Measurements from ENCODE around the gene TUG1. TPM values are rescaled to one million over a fixed set of nuclear protein-coding genes. Genes with fewer than 3 reads are reported as not detected.
A peak's percentile ranks its signal among the peaks of the same experiment; 100 is the strongest.

The TUG1 gene
- total RNA-seq, 2 donors from 2014 or later, result 52.1 to 71.1 TPM

- ATAC-seq (peak; percentile 61 to 73), DNase-seq (ENCODE audit: low spot score) (no peak)
- peak within 1 kb of the TSS; percentile 89 to 91 for H3K27ac Mint-ChIP-seq
- peaks cover 33% of the 10 kb centered on the region for H3K36me3 Mint-ChIP-seq
- H3K4me3 Mint-ChIP-seq, result peak within 1 kb of the TSS; percentile 96
- H3K9me3 Mint-ChIP-seq, result peaks cover 5% of the 10 kb centered on the region
- H3K27me3 Mint-ChIP-seq, result no peaks in the 10 kb centered on the region
- H3K4me1 Mint-ChIP-seq (ENCODE audit: low read depth in 2 of 2), result peaks cover 31 to 35% of the 10 kb centered on the region in 2 donors
Observed at GRCh38 chr22:30968015-30968923, 796 bp upstream of the TUG1 start, which contains the start of gene MORC2. MORC2 (minus strand) TSS chr22:30968774; CDS start chr22:30967889, 885 bp downstream.

- ATAC-seq (peak; percentile 48 to 50), DNase-seq (ENCODE audit: low spot score) (peak; percentile 66)
- Mint-ChIP-seq H3K36me3 (peaks cover 46% of the 10 kb centered on the region), H3K9me3 (peaks cover 5% of the 10 kb centered on the region), H3K27me3 (no peaks in the 10 kb centered on the region), H3K4me3 (peak overlapping the region; percentile 96), H3K4me1 (ENCODE audit: low read depth in 2 of 2) (peaks cover 34 to 35% of the 10 kb centered on the region in 2 donors), H3K27ac (peak overlapping the region; percentile 89 to 91)
Observed at GRCh38 chr22:30969532-30970355, 679 bp downstream of the TUG1 start.

- Mint-ChIP-seq H3K9me3 (peaks cover 7% of the 10 kb centered on the region), H3K4me3 (peak overlapping the region; percentile 96), H3K27ac (peak overlapping the region; percentile 89 to 91), H3K4me1 (ENCODE audit: low read depth in 2 of 2) (peaks cover 29 to 34% of the 10 kb centered on the region in 2 donors), H3K27me3 (no peaks in the 10 kb centered on the region), H3K36me3 (peaks cover 52% of the 10 kb centered on the region)
- ATAC-seq (no peak), DNase-seq (ENCODE audit: low spot score) (no peak)
Observed at GRCh38 chr22:30970356-30970746, 1.3 kb downstream of the TUG1 start.

GRCh38 chr22:30978304-30978962 is 9.4 kb downstream of the TUG1 start:
- peaks cover 29% of the 10 kb centered on the region for H3K9me3 Mint-ChIP-seq
- peaks cover 12 to 15% of the 10 kb centered on the region in 2 donors for H3K4me1 Mint-ChIP-seq (ENCODE audit: low read depth in 2 of 2)
- no peak overlapping the region for H3K27ac Mint-ChIP-seq
- ATAC-seq, result peak in 1 of 2 donors; percentile 41
- no peaks in the 10 kb centered on the region for H3K27me3 Mint-ChIP-seq
- no peak for DNase-seq (ENCODE audit: low spot score)
- peaks cover 61% of the 10 kb centered on the region for H3K36me3 Mint-ChIP-seq
- peak overlapping the region; percentile 11 for H3K4me3 Mint-ChIP-seq

GRCh38 chr22:30979932-30980331 is 10.9 kb downstream of the TUG1 start:
- Mint-ChIP-seq H3K4me3 (no peak overlapping the region), H3K4me1 (ENCODE audit: low read depth in 2 of 2) (peaks cover 10 to 15% of the 10 kb centered on the region in 2 donors), H3K36me3 (peaks cover 58% of the 10 kb centered on the region), H3K27ac (no peak overlapping the region), H3K27me3 (no peaks in the 10 kb centered on the region), H3K9me3 (peaks cover 36% of the 10 kb centered on the region)
- ATAC-seq, result no peak
- DNase-seq (ENCODE audit: low spot score), result no peak

GRCh38 chr22:30982512-30982911 is 13.4 kb downstream of the TUG1 start:
- Mint-ChIP-seq H3K27me3 (no peaks in the 10 kb centered on the region), H3K36me3 (peaks cover 32% of the 10 kb centered on the region), H3K9me3 (peaks cover 29% of the 10 kb centered on the region), H3K27ac (no peak overlapping the region), H3K4me3 (no peak overlapping the region), H3K4me1 (ENCODE audit: low read depth in 2 of 2) (peaks cover 6 to 15% of the 10 kb centered on the region in 2 donors)
- ATAC-seq (no peak), DNase-seq (ENCODE audit: low spot score) (no peak)

GRCh38 chr22:30984317-30984716 is 15.3 kb downstream of the TUG1 start:
- ATAC-seq (no peak), DNase-seq (ENCODE audit: low spot score) (no peak)
- Mint-ChIP-seq H3K36me3 (peaks cover 19% of the 10 kb centered on the region), H3K9me3 (peaks cover 20% of the 10 kb centered on the region), H3K4me3 (no peak overlapping the region), H3K4me1 (ENCODE audit: low read depth in 2 of 2) (peaks cover 0 to 5% of the 10 kb centered on the region in 2 donors), H3K27ac (no peak overlapping the region), H3K27me3 (no peaks in the 10 kb centered on the region)

GRCh38 chr22:30985561-30986208 is 16.6 kb downstream of the TUG1 start:
- no peak overlapping the region for H3K27ac Mint-ChIP-seq
- no peak overlapping the region for H3K4me3 Mint-ChIP-seq
- H3K27me3 Mint-ChIP-seq, result no peaks in the 10 kb centered on the region
- ATAC-seq (no peak), DNase-seq (ENCODE audit: low spot score) (no peak)
- H3K4me1 Mint-ChIP-seq (ENCODE audit: low read depth in 2 of 2), result no peaks in the 10 kb centered on the region
- H3K36me3 Mint-ChIP-seq, result peaks cover 9% of the 10 kb centered on the region
- H3K9me3 Mint-ChIP-seq, result peaks cover 22% of the 10 kb centered on the region

GRCh38 chr22:30989474-30989873 is 20.4 kb downstream of the TUG1 start:
- Mint-ChIP-seq H3K4me1 (ENCODE audit: low read depth in 2 of 2) (no peaks in the 10 kb centered on the region), H3K9me3 (peaks cover 11% of the 10 kb centered on the region), H3K27ac (no peak overlapping the region), H3K27me3 (peaks cover 0 to 2% of the 10 kb centered on the region in 2 donors), H3K4me3 (no peak overlapping the region), H3K36me3 (peaks cover 4% of the 10 kb centered on the region)
- no peak for ATAC-seq
- no peak for DNase-seq (ENCODE audit: low spot score)

GRCh38 chr22:30990690-30991089 is 21.6 kb downstream of the TUG1 start:
- H3K4me1 Mint-ChIP-seq (ENCODE audit: low read depth in 2 of 2), result no peaks in the 10 kb centered on the region
- ATAC-seq (no peak), DNase-seq (ENCODE audit: low spot score) (no peak)
- no peak overlapping the region for H3K27ac Mint-ChIP-seq
- H3K36me3 Mint-ChIP-seq, result no peaks in the 10 kb centered on the region
- peaks cover 4 to 8% of the 10 kb centered on the region in 2 donors for H3K27me3 Mint-ChIP-seq
- H3K4me3 Mint-ChIP-seq, result no peak overlapping the region
- H3K9me3 Mint-ChIP-seq, result peaks cover 7% of the 10 kb centered on the region

GRCh38 chr22:30992565-30992964 is 23.5 kb downstream of the TUG1 start:
- Mint-ChIP-seq H3K4me1 (ENCODE audit: low read depth in 2 of 2) (no peaks in the 10 kb centered on the region), H3K9me3 (peaks cover 7% of the 10 kb centered on the region), H3K4me3 (no peak overlapping the region), H3K27ac (no peak overlapping the region), H3K36me3 (no peaks in the 10 kb centered on the region), H3K27me3 (peaks cover 4 to 9% of the 10 kb centered on the region in 2 donors)
- no peak for ATAC-seq
- DNase-seq (ENCODE audit: low spot score), result no peak

- peaks cover 2% of the 10 kb centered on the region for H3K9me3 Mint-ChIP-seq
- no peak overlapping the region for H3K4me3 Mint-ChIP-seq
- ATAC-seq (no peak), DNase-seq (ENCODE audit: low spot score) (no peak)
- no peaks in the 10 kb centered on the region for H3K36me3 Mint-ChIP-seq
- H3K4me1 Mint-ChIP-seq (ENCODE audit: low read depth in 2 of 2), result no peaks in the 10 kb centered on the region
- no peak overlapping the region for H3K27ac Mint-ChIP-seq
- peaks cover 4 to 9% of the 10 kb centered on the region in 2 donors for H3K27me3 Mint-ChIP-seq
Observed at GRCh38 chr22:30994960-30995359, 25.9 kb downstream of the TUG1 start.

- no peak for DNase-seq (ENCODE audit: low spot score)
- Mint-ChIP-seq H3K9me3 (no peaks in the 10 kb centered on the region), H3K4me3 (no peak overlapping the region), H3K36me3 (no peaks in the 10 kb centered on the region), H3K27ac (no peak overlapping the region), H3K4me1 (ENCODE audit: low read depth in 2 of 2) (no peaks in the 10 kb centered on the region), H3K27me3 (peaks cover 4 to 9% of the 10 kb centered on the region in 2 donors)
- ATAC-seq, result no peak
Observed at GRCh38 chr22:30996462-30996861, 27.4 kb downstream of the TUG1 start.

Measured in natural killer cell treated with Interleukin-12 subunit alpha and Interleukin-12 subunit beta and Interleukin-15 and Interleukin-18, amount 100 ng/mL, for 72 hours (primary cell).